Epithelial cell of esophagus (primary cell): ENCODE measurements around the gene PARP8.

ENCODE experiments used
- DNase-seq: peaks from one replicate; pipeline ENCODE4 v3.0.0; 2010; ENCODE audit warnings: low read depth
- H3K4me3 ChIP-seq: 2 replicates; pipeline ENCODE4 v1.5.1; 2011; ENCODE audit warnings: mild to moderate bottlenecking, low read length, control low read depth
- CTCF ChIP-seq: IDR thresholded peaks from 2 replicates; pipeline ENCODE4 v1.5.1; 2011; ENCODE audit warnings: low read depth, mild to moderate bottlenecking, low read length, control low read depth, inconsistent platforms; ENCODE audit not compliant: insufficient read depth; ENCODE audit errors: missing control alignments

Gene PARP8

GRCh38 chr5:50716134-50716533, 49.7 kb downstream of the PARP8 start:
- TF ChIP-seq CTCF, result no peak
- DNase-seq, result no peak
- H3K4me3 ChIP-seq, result no peak overlapping the region

DNA sequence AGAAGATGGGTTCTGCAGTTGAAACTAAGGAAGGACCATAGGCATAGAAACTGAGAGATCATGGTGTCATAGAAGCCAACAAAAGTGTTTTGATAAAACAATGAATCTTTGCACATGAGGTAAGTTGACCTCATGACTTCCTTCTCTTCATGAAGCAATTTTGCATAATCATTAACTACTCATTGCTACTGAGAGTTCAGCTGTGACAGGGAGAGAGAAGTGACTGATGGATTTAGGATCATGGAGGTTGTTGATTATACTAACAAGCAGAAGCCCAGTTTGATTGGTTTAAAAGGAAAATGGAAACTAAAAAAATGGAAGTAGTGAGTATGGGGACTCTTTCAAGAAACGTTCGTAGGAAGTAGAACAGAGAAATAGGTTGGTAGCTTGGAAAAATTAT, 51.2 kb downstream of the PARP8 start:
- peak; percentile 17 for DNase-seq
- H3K4me3 ChIP-seq, result no peak overlapping the region
- TF ChIP-seq CTCF, result no peak

DNA sequence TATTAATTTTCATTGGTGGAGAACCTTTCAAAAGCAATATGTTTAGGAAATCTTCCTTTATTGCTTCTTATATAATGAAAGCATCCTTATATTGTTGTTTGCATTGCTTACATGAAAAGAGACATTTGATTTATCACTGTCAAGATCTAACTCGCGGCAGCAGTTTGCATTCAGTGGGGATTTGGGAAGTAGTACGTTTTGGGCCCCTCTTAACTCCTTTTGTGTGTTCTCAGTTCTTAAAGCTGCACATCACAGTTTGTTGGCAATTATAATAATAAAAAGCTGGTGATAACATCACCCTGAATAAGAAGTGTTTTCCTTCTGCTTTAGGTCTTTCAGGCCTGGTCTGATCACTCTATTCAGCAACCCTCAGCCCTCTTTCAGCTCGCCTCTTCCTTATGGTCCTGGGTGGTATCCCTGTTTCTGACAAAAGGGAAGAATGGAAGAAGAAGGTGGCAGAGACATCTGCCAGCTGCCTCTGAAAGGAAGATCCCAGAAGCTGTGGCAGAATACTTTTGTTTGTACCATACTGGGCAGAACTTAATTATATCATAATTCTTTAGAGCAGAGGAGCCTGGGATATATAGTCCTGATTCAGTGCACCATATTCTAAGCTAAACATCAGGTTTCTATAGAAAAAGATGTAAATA, 53.7 kb downstream of the PARP8 start:
- no peak overlapping the region for H3K4me3 ChIP-seq
- no peak for DNase-seq
- no peak for TF ChIP-seq CTCF

DNA sequence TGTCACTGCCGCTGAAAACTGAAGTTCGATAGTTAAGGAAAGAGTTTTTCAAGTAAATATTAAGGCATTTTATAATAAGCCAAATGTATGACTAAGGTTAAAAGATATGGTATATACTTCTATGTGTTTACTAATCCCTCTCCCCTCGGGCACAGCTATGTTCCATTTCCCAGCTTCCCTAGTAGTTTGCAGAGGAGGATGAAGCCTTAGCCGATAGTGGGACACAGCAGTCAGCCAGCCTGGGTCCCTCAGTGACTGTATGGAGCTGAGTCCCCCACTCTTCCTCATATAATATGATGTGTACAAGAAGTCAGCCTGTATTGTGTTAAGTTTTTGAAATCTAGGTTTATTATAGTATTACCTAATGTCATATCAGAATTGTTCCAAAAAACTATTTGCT, 55.8 kb downstream of the PARP8 start:
- no peak for DNase-seq
- H3K4me3 ChIP-seq, result no peak overlapping the region
- TF ChIP-seq CTCF, result no peak

DNA sequence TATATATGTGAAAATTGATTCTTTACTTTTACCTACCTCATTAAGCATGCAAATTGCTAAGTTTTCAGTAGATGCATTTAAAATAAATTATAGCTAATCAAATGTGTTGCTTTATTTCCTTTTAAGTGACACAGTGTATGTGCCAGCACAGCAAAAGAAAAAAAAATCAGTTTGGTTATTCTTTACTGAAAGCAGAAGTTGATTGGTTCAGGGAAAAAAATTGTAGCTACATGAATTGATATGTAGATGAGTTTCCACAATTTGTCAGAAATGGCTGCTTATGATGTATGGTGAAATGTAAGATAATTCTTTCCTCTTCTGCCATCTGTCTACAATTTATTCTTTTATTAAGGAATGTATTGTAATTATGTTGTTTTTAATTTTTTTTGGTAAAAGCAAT, 57.8 kb downstream of the PARP8 start:
- DNase-seq, result no peak
- no peak for TF ChIP-seq CTCF
- no peak overlapping the region for H3K4me3 ChIP-seq

GRCh38 chr5:50725800-50726474, 59.5 kb downstream of the PARP8 start:
- no peak overlapping the region for H3K4me3 ChIP-seq
- no peak for DNase-seq
- TF ChIP-seq CTCF, result no peak
